ENCODE data around the gene BCAR3.

- TF ChIP-seq CTCF (IDR thresholded peaks at IDR 0.05) (no peak), EZH2 (IDR thresholded peaks at IDR 0.05) (no peak)
Observed at GRCh38 chr1:93566227-93566626, 115.4 kb downstream of the BCAR3 start.
